Neural progenitor cell (in vitro differentiated cells): ENCODE data around the gene RALBP1.

Experiments used
- CTCF ChIP-seq: fragments of 200-600 bp; sonication (generic); IDR thresholded peaks from 2 replicates; pipeline ENCODE4 v1.5.1; 2017; ENCODE audit warnings: antibody characterized with exemption, mild to moderate bottlenecking
- EZH2 ChIP-seq: fragments of 200-600 bp; sonication (generic); IDR thresholded peaks from 2 replicates; pipeline ENCODE4 v1.6.1; 2017; ENCODE audit warnings: antibody characterized with exemption, mild to moderate bottlenecking, moderate library complexity
- EZH2phosphoT487 ChIP-seq: fragments of 200-600 bp; sonication (generic); IDR thresholded peaks from 2 replicates; pipeline ENCODE4 v1.6.1; 2017; ENCODE audit warnings: antibody characterized with exemption

DNA sequence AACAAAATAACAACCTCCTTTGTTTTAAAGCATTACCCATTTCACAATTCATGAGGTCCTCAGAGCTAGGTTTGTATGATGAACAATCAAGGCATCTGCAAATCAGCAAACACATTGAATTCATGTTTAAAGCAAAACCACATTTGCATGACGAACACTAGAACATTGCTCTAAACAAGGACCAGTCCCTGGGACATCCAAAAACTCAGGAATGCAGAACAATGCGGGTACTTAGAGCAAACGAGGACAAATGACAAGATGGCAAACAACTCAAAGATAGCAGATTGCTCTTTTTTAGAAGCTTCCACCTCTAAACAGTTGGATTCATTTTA lies 45.7 kb upstream of the RALBP1 start:
- TF ChIP-seq CTCF (no peak), EZH2 (no peak), EZH2phosphoT487 (no peak)
